PFSK-1 (cell line): ENCODE data around the gene CX3CL1.

ENCODE experiments used
- FOXP2 ChIP-seq: optimal IDR thresholded peaks from 2 replicates; pipeline ENCODE3; 2011; ENCODE audit warnings: borderline replicate concordance, control low read depth, inconsistent platforms; ENCODE audit not compliant: insufficient read depth; ENCODE audit errors: extremely low read length, extremely low read depth
- POLR2AphosphoS5 ChIP-seq: IDR thresholded peaks from 2 replicates; pipeline ENCODE4 v1.6.1; 2012; ENCODE audit warnings: low read depth, mild to moderate bottlenecking, control low read depth, low read length, moderate library complexity
- REST ChIP-seq, 2 experiments: IDR thresholded peaks; 2 replicates each; pipeline versions ENCODE4 v1.6.1 to v1.8.0; 2011 to 2012; ENCODE audit warnings: low read depth in 2 of 2, low read length in 2 of 2, control low read depth in 1 of 2, inconsistent platforms in 1 of 2, mild to moderate bottlenecking in 1 of 2, moderate library complexity in 1 of 2; ENCODE audit not compliant: insufficient read depth in 1 of 2
- SIN3A ChIP-seq: IDR thresholded peaks from 2 replicates; pipeline ENCODE4 v1.6.1; 2012; ENCODE audit warnings: mild to moderate bottlenecking, low read length, moderate library complexity, borderline replicate concordance; ENCODE audit not compliant: insufficient read depth
- TAF1 ChIP-seq: IDR thresholded peaks from 2 replicates; pipeline ENCODE4 v1.6.1; 2012; ENCODE audit warnings: low read length, control low read depth, borderline replicate concordance; ENCODE audit not compliant: insufficient read depth

CX3CL1 gene

GRCh38 chr16:57424583-57424982 is 52.3 kb downstream of the CX3CL1 start:
- no peak for TF ChIP-seq TAF1
- no peak for TF ChIP-seq SIN3A
- TF ChIP-seq FOXP2 = no peak
- no peak for TF ChIP-seq POLR2AphosphoS5
- no peak for TF ChIP-seq REST (IDR thresholded peaks at IDR 0.05; ENCODE audit: insufficient read depth in 1 of 2, low read depth in 2 of 2, low read length in 2 of 2)

GRCh38 chr16:57426356-57426755 is 54.1 kb downstream of the CX3CL1 start:
- TF ChIP-seq REST (IDR thresholded peaks at IDR 0.05; ENCODE audit: insufficient read depth in 1 of 2, low read depth in 2 of 2, low read length in 2 of 2) (no peak), FOXP2 (no peak), POLR2AphosphoS5 (no peak), TAF1 (no peak), SIN3A (no peak)

GRCh38 chr16:57427307-57427706 is 55.0 kb downstream of the CX3CL1 start:
- TF ChIP-seq POLR2AphosphoS5 (no peak), FOXP2 (no peak), SIN3A (no peak), TAF1 (no peak), REST (IDR thresholded peaks at IDR 0.05; ENCODE audit: insufficient read depth in 1 of 2, low read depth in 2 of 2, low read length in 2 of 2) (no peak)

GRCh38 chr16:57427824-57428223 is 55.5 kb downstream of the CX3CL1 start:
- TF ChIP-seq TAF1 = no peak
- no peak for TF ChIP-seq POLR2AphosphoS5
- no peak for TF ChIP-seq REST (IDR thresholded peaks at IDR 0.05; ENCODE audit: insufficient read depth in 1 of 2, low read depth in 2 of 2, low read length in 2 of 2)
- no peak for TF ChIP-seq FOXP2
- TF ChIP-seq SIN3A = no peak

GRCh38 chr16:57430955-57431354 is 58.7 kb downstream of the CX3CL1 start:
- no peak for TF ChIP-seq SIN3A
- no peak for TF ChIP-seq POLR2AphosphoS5
- no peak for TF ChIP-seq TAF1
- TF ChIP-seq REST (IDR thresholded peaks at IDR 0.05; ENCODE audit: insufficient read depth in 1 of 2, low read depth in 2 of 2, low read length in 2 of 2) = no peak
- no peak for TF ChIP-seq FOXP2
